ENCODE measurements around the gene GRK5. TPM values are rescaled to one million over a fixed set of nuclear protein-coding genes. Genes with fewer than 3 reads are reported as not detected.

The GRK5 gene
- total and polyA plus RNA-seq, 9 of the 15 experiments (the other 6 are each of a cell fraction or from before 2014, with no cell fraction given) = 0.46 to 0.83 (median 0.67) TPM; not detected in 2

GRCh38 chr10:119227825-119228224 is 20.5 kb downstream of the GRK5 start:
- no TSS peak for BruUV-seq (replicated peaks)
- no peak overlapping the region for H3K27ac ChIP-seq (ENCODE audit: extremely low read depth, low read depth, low read length)
- ChIA-PET POLR2A (no interaction called here), CTCF (ENCODE audit: low intra/inter-chr PET ratio) (no interaction called here)
- no peak for FAIRE-seq
- no peaks in the 10 kb centered on the region for H4K20me1 ChIP-seq (replicated peaks; ENCODE audit: control insufficient read depth, insufficient read depth, low read length)
- DNase-seq (ENCODE audit: extremely low read depth in 1 of 4, low spot score in 3 of 4) = no peak
- no peak overlapping the region for H3K4me3 ChIP-seq
- no peaks in the 10 kb centered on the region for H3K79me2 ChIP-seq (ENCODE audit: control insufficient read depth, insufficient read depth, low read length)
- in situ Hi-C loops (cut with MboI) (no loop called here), intact Hi-C loops (cut with micrococcal nuclease) (no loop called here)
- H3K36me3 ChIP-seq (ENCODE audit: control insufficient read depth, insufficient read depth, low read length) = no peaks in the 10 kb centered on the region
- ATAC-seq = no peak
- 22% methylated on average over 6 of the region's 6 CpGs for WGBS (ENCODE audit: insufficient coverage, low coverage, missing lambda C conversion rate)
- no peaks in the 10 kb centered on the region; a peak in 1 of 5 replicates for H3K27me3 ChIP-seq (ENCODE audit: control insufficient read depth in 2 of 2, insufficient read depth in 2 of 2, low read length in 2 of 2)
- no peak overlapping the region for H3K9ac ChIP-seq (ENCODE audit: insufficient read depth in 1 of 2, low read depth in 2 of 2, low read length in 2 of 2)
- no peaks in the 10 kb centered on the region for H3K4me1 ChIP-seq (replicated peaks in 1 of 2; ENCODE audit: control insufficient read depth in 2 of 2, insufficient read depth in 2 of 2, low read length in 2 of 2)
- no peaks in the 10 kb centered on the region for H3K9me3 ChIP-seq (replicated peaks; ENCODE audit: control insufficient read depth, insufficient read depth, low read depth, low read length)
- no peak overlapping the region for H3K4me2 ChIP-seq (ENCODE audit: insufficient read depth, low read length)
- H3K9me1 ChIP-seq (ENCODE audit: control insufficient read depth, insufficient read depth, low read length) = no peaks in the 10 kb centered on the region
- H2AFZ ChIP-seq (ENCODE audit: low read depth, low read length) = no peak overlapping the region
- no peak for TF ChIP-seq U2AF2 (optimal IDR thresholded peaks at IDR 0.05; ENCODE audit: low read depth, low read length)
- no peak for TF ChIP-seq GABPB1 (CRISPR knock-in tag; IDR thresholded peaks at IDR 0.05)
- TF ChIP-seq, protein P1, sequence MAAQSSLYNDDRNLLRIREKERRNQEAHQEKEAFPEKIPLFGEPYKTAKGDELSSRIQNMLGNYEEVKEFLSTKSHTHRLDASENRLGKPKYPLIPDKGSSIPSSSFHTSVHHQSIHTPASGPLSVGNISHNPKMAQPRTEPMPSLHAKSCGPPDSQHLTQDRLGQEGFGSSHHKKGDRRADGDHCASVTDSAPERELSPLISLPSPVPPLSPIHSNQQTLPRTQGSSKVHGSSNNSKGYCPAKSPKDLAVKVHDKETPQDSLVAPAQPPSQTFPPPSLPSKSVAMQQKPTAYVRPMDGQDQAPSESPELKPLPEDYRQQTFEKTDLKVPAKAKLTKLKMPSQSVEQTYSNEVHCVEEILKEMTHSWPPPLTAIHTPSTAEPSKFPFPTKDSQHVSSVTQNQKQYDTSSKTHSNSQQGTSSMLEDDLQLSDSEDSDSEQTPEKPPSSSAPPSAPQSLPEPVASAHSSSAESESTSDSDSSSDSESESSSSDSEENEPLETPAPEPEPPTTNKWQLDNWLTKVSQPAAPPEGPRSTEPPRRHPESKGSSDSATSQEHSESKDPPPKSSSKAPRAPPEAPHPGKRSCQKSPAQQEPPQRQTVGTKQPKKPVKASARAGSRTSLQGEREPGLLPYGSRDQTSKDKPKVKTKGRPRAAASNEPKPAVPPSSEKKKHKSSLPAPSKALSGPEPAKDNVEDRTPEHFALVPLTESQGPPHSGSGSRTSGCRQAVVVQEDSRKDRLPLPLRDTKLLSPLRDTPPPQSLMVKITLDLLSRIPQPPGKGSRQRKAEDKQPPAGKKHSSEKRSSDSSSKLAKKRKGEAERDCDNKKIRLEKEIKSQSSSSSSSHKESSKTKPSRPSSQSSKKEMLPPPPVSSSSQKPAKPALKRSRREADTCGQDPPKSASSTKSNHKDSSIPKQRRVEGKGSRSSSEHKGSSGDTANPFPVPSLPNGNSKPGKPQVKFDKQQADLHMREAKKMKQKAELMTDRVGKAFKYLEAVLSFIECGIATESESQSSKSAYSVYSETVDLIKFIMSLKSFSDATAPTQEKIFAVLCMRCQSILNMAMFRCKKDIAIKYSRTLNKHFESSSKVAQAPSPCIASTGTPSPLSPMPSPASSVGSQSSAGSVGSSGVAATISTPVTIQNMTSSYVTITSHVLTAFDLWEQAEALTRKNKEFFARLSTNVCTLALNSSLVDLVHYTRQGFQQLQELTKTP (IDR thresholded peaks at IDR 0.05; ENCODE audit: low read depth in 1 of 2, partially characterized antibody in 2 of 2) = no peak
- TF ChIP-seq NEUROD1 (IDR thresholded peaks at IDR 0.05; ENCODE audit: borderline replicate concordance, low read depth, low read length, partially characterized antibody) = no peak
- no peak for TF ChIP-seq GTF2F1 (IDR thresholded peaks at IDR 0.05; ENCODE audit: low read depth, low read length)
- no peak for TF ChIP-seq ZNF280A (IDR thresholded peaks at IDR 0.05; ENCODE audit: low read depth, partially characterized antibody)

Data from K562 (cell line).